CD4-positive, alpha-beta T cell treated with Interleukin-2 at 100 ng/mL for 4 hours (primary cell): ENCODE data around the gene DHPS.
A peak's percentile ranks its signal among the peaks of the same experiment; 100 is the strongest.
"Not testable (repeated sequence)": the region's sequence is repeated elsewhere in the genome, so short reads cannot be mapped to it uniquely, and the experiment has no call there.

Experiments used
- DNase-seq: peaks from one replicate; pipeline ENCODE4 v3.0.0-alpha.2; 2020; ENCODE audit warnings: low spot score

The DHPS gene

GRCh38 chr19:12681074-12681987 lies at the start of gene DHPS:
TSS of gene DHPS (minus strand) at chr19:12681880. CDS start at chr19:12681766, 114 bp downstream.
- DNase-seq: peak; percentile 96

DNA sequence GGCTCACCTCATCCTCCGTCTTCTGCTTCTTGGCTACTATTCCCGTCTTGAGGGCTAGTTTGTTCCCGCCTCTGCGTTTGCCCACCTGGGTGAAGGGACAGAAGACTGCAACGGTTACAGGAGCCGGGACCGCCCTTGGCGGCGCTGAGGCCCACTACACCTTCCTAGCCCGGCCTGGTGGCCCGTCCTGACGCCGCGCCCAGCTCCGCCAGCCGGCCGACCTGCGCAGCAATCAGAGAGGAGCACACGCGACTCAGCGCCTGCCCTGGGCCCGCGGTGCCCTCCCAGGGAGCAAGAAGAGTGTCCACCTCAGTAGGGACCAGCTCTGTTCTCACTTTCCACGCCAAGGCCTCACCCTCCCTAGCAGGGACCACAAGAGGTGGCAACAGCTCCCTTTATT lies 49.7 kb upstream of the DHPS start:
- DNase-seq: no peak

DNA sequence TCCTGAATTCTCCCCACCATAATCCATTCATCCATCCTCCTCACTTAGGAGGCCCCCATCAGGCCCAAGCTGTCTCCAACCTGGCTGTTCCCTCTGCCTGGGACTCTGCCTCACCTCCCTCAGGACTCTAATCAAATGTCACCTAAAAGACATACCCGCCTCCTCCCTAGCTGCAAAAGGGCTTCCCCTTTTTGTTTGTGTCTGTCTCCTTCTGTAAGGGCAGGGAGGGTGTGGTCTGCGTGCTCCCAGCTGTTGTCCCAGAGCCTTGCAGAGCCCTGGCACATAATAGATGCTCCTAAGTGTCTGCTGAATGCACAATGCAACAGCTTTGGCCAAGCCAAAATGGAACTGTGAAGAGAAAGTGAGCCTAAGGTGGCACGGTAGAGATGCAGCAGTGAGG lies 48.4 kb upstream of the DHPS start:
- DNase-seq: no peak

DNA sequence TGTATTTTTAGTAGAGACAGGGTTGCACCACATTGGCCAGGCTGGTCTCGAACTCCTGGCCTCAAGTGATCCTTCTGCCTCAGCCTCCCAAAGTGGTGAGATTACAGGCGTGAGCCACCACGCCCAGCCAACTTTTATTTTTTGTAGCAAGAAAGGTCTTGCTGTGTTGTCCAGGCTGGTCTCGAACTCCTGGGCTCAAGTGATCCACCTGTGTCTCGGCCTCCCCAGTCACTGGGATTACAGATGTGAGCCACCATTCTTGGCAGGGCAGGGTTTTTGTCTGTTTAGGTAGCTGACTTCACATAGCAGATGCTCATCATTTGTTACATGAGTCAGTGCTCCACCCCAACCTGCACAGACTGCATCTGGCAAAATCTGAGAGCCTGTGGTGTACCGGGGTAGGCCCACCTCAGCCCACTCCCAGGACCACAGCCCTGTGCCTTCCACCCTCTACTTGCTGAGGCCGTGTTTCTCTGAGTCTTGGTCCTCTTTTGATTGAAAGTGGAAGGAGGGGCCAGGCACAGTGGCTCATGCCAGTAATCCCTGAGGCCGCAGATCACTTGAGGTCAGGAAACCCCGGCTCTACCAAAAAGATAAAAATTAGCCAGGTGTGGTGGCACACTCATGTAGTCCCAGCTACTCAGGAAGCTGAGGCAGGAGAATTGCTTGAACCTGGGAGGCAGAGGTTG lies 46.2 kb upstream of the DHPS start:
- DNase-seq: no peak

DNA sequence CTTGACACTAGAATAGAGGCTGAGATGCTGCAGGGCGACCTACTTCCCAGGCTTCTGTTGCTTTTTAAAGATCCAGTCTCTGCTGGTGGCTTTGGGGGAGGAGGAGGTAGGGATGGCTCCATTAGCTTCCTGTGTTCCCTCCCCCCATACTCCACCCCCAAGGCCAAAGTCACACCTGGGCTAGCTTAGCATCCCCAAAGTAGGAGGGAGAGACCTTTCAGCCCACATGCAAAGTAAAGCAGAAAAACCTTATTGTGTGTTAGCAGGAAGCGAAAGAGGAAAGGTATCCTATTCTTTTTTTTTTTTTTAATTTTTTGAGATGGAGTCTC lies 45.3 kb upstream of the DHPS start:
- DNase-seq: no peak

GRCh38 chr19:12725612-12726011 lies 43.9 kb upstream of the DHPS start:
- DNase-seq: not testable (repeated sequence)

DNA sequence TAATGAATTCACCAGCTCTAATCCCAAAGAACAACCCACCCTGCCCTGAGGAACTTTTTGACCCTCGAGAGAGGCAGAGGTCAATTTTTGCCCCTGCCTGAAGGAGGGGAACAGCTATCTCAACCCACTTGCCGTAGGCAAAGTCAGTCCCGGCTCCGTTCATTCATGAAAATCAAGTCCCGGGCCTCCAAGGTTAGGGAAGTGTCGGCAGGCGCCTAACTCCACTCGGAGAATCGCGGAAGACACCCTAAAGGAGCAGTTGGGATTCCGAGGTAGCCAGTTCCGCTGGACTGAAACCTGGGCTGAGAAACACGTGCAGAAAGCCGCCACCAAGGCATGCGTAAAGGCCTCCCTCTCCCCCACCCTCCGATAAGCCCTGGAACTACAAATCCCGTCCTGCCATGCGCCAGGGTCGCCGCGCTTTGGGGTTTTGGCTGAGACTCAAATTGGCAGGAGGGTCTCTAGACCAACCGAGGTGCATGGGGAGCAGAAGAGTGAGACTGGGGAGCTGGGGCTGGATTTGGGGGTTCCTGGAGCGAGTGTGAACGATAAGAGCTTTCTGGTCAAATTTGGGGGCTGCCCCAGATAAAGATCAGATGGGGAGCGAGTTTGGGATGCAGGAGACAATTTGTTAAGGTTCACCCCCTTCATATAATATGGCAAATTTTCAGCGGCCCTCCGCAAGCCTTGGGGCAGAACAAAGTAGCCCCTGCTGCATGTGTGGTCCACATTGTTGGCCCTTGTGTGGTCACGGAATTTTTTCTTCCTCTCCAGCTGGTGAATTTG lies 42.2 kb upstream of the DHPS start, which contains the start of gene TNPO2:
TSS of gene TNPO2 (minus strand) at position 292 of the 786 bp plus-strand sequence. CDS start 2,955 bp downstream, outside the sequence.
- peak; percentile 61 for DNase-seq

DNA sequence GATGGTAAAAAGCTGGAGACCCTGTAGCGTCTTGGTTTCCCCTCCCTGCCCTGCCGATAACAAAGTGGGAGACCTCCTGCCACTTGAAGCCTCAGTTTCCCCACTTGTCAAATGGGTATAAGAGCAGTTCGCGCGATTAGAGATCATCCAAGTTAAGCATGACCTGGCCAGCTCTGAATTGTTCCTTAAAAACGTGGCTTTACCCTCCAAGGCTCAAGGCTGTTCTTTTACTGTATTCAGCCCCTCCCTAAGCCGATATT lies 41.6 kb upstream of the DHPS start:
- DNase-seq: no peak

- DNase-seq: peak; percentile 97
These were observed 41.1 kb upstream of the DHPS start for GRCh38 chr19:12722566-12723380.

DNA sequence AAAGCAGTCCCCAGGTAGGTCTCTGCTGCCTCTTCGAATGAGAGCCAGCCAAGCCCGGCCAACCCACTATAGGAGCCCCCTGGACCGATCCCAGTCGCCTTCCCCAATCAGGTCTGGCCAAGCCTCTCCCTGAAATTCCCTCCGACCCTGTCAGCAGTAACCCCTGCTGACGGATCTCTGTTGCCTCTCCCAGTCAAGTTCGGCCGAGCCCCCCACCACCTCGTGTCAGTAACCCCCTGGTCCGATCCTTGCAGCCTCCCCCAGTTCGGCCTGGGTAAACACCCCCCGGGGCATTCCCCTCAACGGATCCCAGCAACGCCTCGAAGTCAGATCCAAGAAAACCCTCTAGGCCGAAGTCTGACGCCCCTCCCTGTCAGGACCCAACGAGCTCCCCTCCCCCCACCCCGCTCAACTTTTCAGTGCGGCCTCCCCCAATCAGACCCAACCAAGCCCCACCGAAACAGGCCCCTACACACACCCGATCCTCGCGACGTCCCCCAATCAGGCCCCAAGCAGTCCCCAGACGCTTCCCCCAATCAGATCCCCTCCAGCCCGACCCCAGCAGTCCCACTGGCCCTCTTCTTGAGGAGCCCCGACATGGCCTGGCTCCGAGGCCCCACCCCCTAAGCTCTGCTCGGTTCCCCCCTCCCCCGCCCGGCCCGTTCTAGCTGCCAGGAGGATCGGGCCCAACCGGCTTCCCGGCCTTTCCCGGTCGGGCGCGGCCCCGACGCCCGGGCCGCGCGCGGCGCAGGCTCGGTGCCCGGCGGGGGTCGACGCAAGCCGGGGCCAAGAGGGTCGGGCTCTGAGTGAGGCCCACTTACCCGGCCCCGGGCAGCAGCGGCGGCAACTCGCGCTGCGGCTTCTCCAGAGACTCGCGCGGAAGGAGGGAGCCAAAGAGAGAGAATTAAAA lies 40.2 kb upstream of the DHPS start:
- peak; percentile 37 for DNase-seq

GRCh38 chr19:12720851-12721655 lies 39.4 kb upstream of the DHPS start:
- no peak for DNase-seq

GRCh38 chr19:12720296-12720695 lies 38.6 kb upstream of the DHPS start:
- no peak for DNase-seq

DNA sequence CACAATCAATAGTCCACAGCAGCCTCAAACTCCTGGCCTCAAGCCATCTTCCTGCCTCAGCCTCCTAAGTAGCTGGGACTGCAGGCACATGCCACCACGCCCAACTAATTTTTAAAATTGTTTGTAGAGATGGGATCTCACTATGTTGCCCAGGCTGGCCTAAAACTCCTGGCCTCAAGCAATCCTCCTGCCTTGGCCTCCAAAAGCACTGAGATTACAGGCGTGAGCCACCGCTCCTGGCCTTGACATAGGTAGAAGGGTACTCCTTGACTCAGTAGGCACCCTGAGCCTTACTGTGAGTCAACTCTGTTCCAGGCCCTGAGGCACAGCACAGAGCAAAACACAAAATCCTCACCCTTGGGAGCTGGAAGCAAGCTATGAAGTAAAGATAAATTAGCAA lies 34.2 kb upstream of the DHPS start:
- DNase-seq: no peak

GRCh38 chr19:12715102-12715501 lies 33.4 kb upstream of the DHPS start:
- DNase-seq: no peak

- DNase-seq: not testable (repeated sequence)
These were observed 31.6 kb upstream of the DHPS start for GRCh38 chr19:12713304-12713703.

- not testable (repeated sequence) for DNase-seq
These were observed 30.4 kb upstream of the DHPS start for GRCh38 chr19:12712077-12712476.

- no peak for DNase-seq
These were observed 29.5 kb upstream of the DHPS start for GRCh38 chr19:12711187-12711586.

- DNase-seq: no peak
These were observed 27.0 kb upstream of the DHPS start for GRCh38 chr19:12708641-12709040.

DNA sequence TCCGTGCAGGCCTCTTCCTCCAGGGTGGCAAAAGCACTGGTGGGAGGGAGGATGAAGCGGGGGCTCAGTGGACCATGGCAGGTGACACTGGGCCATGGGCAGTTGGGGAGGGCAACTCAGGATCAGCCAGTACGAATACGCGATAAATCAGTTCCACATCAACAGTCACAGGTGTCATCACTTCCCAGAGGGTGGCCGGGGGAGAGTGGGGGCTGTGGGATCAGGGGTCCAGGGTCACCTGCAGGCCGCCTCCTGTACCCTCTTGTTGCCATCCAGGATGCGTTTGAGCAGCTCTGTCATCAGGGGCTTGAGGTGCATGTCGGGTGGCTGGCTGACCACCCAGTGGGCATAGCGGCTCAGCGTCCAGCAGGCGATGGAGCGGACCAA lies 24.6 kb upstream of the DHPS start:
- DNase-seq: no peak
